Mucosa of descending colon (tissue), 3 donors: ENCODE data around the gene PGAP1. TPM values are rescaled to one million over a fixed set of nuclear protein-coding genes. Genes with fewer than 3 reads are reported as not detected.

Experiments
- ATAC-seq: fragments of 200-7000 bp; cut with Tn5 transposase; one replicate; pipeline ENCODE4 v1.9.1; 2020; ENCODE audit warnings: mild to moderate bottlenecking, moderate library complexity
- DNase-seq, 3 donors: peaks; one replicate each; pipeline ENCODE4 v3.0.0-alpha.2; 2020
- H3K36me3 ChIP-seq: fragments of 200-600 bp; one replicate; pipeline ENCODE4 v1.8.0; 2021; ENCODE audit warnings: low read depth, mild to moderate bottlenecking
- H3K4me1 ChIP-seq: fragments of 200-600 bp; one replicate; pipeline ENCODE4 v1.8.0; 2021; ENCODE audit warnings: low read depth, mild to moderate bottlenecking
- H3K4me3 ChIP-seq: fragments of 200-600 bp; one replicate; pipeline ENCODE4 v1.8.0; 2021; ENCODE audit warnings: mild to moderate bottlenecking
- H3K9me3 ChIP-seq: fragments of 200-600 bp; one replicate; pipeline ENCODE4 v1.8.0; 2021; ENCODE audit warnings: mild to moderate bottlenecking
- CTCF ChIP-seq: fragments of 200-600 bp; IDR thresholded peaks from one replicate; pipeline ENCODE4 v1.8.0; 2022; ENCODE audit warnings: antibody characterized with exemption, mild to moderate bottlenecking
- intact Hi-C, 2 donors: fragments of 100-400 bp; cut with DNase I in 1 of 2; cut with micrococcal nuclease in 1 of 2; formaldehyde crosslinking; loops; one replicate each; pipeline versions ENCODE4 v1.11.0 to v1.11.1; 2022; cut with DNase I, micrococcal nuclease
- total RNA-seq, 3 donors: library from RNA; stranded (reverse); fragmentation: NEBNext Ultra II Directional in 2 of 3; extraction: Animal tissue kit (Norgen Biotek cat#: 25700) in 2 of 3; gene quantifications; one replicate each; pipeline versions ENCODE4 v1.2.1 to v1.2.4, GENCODE V29; 2021 to 2023
- donor health status: DM: no; HTN: no; CAD: no; lungs with moderate emphysema.
- donor health status: DM: no; HTN: no; CAD: no.
- donor health status: DM: no; HTN: yes; CAD: no.

The PGAP1 gene
- total RNA-seq, 3 donors from 2014 or later, result 14.0 to 22.1 (median 15.5) TPM

GRCh38 chr2:196851088-196851487 lies 75.4 kb downstream of the PGAP1 start:
- TF ChIP-seq CTCF, result no peak
- Histone ChIP-seq H3K4me1 (peaks cover 3% of the 10 kb centered on the region), H3K4me3 (no peak overlapping the region), H3K36me3 (no peaks in the 10 kb centered on the region), H3K9me3 (no peaks in the 10 kb centered on the region)
- intact Hi-C loops, result no loop called here
- DNase-seq (no peak), ATAC-seq (peak; percentile 11)

DNA sequence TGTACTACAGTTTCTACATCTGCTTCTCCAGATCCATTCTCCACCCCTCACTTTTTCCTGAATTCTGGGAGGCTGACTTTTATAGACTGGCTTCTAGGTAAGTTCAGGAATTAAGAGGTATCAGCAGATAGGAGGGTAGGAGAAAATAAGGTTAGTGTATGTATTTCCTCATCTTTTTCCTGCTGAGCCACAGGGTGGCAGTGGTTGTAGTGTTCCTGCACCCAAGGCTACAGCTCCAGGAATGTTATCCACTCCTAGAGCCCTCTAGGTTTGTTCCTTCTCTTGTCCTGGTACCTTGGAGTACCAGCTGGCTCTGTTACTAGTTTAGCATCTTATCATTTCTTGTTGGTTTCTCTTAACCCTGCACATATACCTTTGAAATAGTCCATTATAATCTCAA lies 76.6 kb downstream of the PGAP1 start:
- no peak for TF ChIP-seq CTCF
- H3K9me3 ChIP-seq, result no peaks in the 10 kb centered on the region
- DNase-seq (peak in 2 of 3 donors; percentile 40 to 46), ATAC-seq (no peak)
- intact Hi-C loops, result no loop called here
- no peak overlapping the region for H3K4me3 ChIP-seq
- H3K4me1 ChIP-seq, result peaks cover 3% of the 10 kb centered on the region
- H3K36me3 ChIP-seq, result no peaks in the 10 kb centered on the region

- intact Hi-C loops, result no loop called here
- ATAC-seq, result no peak
Measured at GRCh38 chr2:196846295-196846694, 80.2 kb downstream of the PGAP1 start.

DNA sequence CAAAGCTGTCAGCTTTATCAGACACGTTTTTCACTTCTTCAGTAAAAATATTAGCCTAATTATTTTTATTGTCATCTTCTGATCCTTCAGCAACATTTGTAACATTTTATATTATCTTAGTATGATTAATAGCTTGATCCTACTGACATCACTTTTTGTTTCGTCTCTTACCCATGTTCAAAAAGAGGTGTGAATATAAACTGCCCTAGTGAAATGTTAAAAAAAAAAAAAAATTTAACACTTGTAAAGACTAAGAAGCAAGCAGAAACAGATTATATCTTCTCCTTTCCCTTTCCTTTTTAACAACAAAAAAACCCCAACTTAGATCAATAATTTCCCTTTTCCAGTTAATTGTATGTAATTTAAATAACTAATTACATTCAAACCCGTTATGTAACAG lies 81.1 kb downstream of the PGAP1 start:
- intact Hi-C loops, result no loop called here
- Histone ChIP-seq H3K36me3 (no peaks in the 10 kb centered on the region), H3K9me3 (no peaks in the 10 kb centered on the region), H3K4me1 (no peaks in the 10 kb centered on the region), H3K4me3 (no peak overlapping the region)
- no peak for DNase-seq
- TF ChIP-seq CTCF, result no peak
- ATAC-seq, result no peak

More at GRCh38 chr2:196846295-196846694, 80.2 kb downstream of the PGAP1 start:
- Histone ChIP-seq H3K4me1 (no peaks in the 10 kb centered on the region), H3K4me3 (no peak overlapping the region), H3K36me3 (no peaks in the 10 kb centered on the region), H3K9me3 (no peaks in the 10 kb centered on the region)
- TF ChIP-seq CTCF, result no peak
- DNase-seq, result no peak

- H3K4me3 ChIP-seq, result no peak overlapping the region
- no peaks in the 10 kb centered on the region for H3K9me3 ChIP-seq
- DNase-seq, result no peak
- ATAC-seq, result no peak
- intact Hi-C loops, result no loop called here
- no peaks in the 10 kb centered on the region for H3K4me1 ChIP-seq
- no peaks in the 10 kb centered on the region for H3K36me3 ChIP-seq
- TF ChIP-seq CTCF, result no peak
Measured at GRCh38 chr2:196840171-196840570, 86.3 kb downstream of the PGAP1 start.

GRCh38 chr2:196839574-196839973 lies 86.9 kb downstream of the PGAP1 start:
- Histone ChIP-seq H3K4me3 (no peak overlapping the region), H3K4me1 (no peaks in the 10 kb centered on the region), H3K9me3 (no peaks in the 10 kb centered on the region), H3K36me3 (no peaks in the 10 kb centered on the region)
- ATAC-seq (no peak), DNase-seq (no peak)
- no peak for TF ChIP-seq CTCF
- intact Hi-C loops, result no loop called here
